GM10248 (cell line): Measurements from ENCODE around the gene POMP.

Experiments used
- CTCF ChIA-PET: fragments of 300-600 bp; sonication (Branson Sonifier 250); formaldehyde crosslinking; extraction: SDS; loops from one replicate; lab custom pipeline; 2021; ENCODE audit warnings: antibody characterized with exemption; lab: Yijun Ruan, JAX
- POLR2A ChIA-PET: fragments of 350-650 bp; sonication (Branson Sonifier 250); formaldehyde crosslinking; extraction: SDS; loops from one replicate; lab custom pipeline; 2020; ENCODE audit warnings: antibody characterized with exemption; lab: Yijun Ruan, JAX
- DNase-seq: peaks from one replicate; pipeline ENCODE4 v3.0.0; 2012; ENCODE audit errors: extremely low spot score
- CTCF ChIP-seq: IDR thresholded peaks from 2 replicates; pipeline ENCODE4 v1.5.1; 2012; ENCODE audit warnings: mild to moderate bottlenecking, low read depth; ENCODE audit errors: extremely low read depth, missing control alignments, control extremely low read depth

POMP gene

GRCh38 chr13:28623782-28624706 is 34.9 kb upstream of the POMP start:
- DNase-seq, result no peak
- TF ChIP-seq CTCF, result no peak
- ChIA-PET POLR2A (no interaction called here), CTCF (no interaction called here)

GRCh38 chr13:28624707-28625432 is 34.1 kb upstream of the POMP start:
- DNase-seq, result no peak
- TF ChIP-seq CTCF, result no peak
- CTCF ChIA-PET, result no interaction called here
- POLR2A ChIA-PET, result no interaction called here

GRCh38 chr13:28626266-28626665 is 32.7 kb upstream of the POMP start:
- ChIA-PET POLR2A (no interaction called here), CTCF (interaction anchor here (1.5 to 2.2 kb wide), 2 partner anchors 11 to 13 kb away, joined by 4 to 5 read pairs; no protein-coding TSS in a partner anchor)
- TF ChIP-seq CTCF, result no peak
- no peak for DNase-seq

DNA sequence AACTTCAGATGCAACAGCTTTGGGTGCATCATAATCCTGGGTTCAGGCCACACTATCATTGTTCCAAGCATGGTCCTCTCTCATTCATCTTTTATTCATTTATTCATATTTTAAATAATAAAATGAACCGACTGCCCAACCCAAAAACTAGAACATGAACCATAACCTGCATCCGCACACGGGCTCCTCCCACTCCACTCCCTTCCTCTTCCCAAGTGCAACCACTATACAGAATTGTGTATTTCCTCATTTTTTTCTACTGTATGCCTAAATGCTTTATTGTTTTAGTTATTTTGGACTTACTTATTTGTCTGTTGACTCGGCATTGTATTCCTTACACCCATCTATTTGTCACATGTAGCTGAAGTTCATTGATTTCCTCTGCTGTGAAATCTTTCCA is 30.7 kb upstream of the POMP start:
- CTCF ChIA-PET, result interaction anchor here (2.2 kb wide), 1 partner anchor 11 kb away, joined by 5 read pairs; no protein-coding TSS in a partner anchor
- no peak for DNase-seq
- POLR2A ChIA-PET, result no interaction called here

DNA sequence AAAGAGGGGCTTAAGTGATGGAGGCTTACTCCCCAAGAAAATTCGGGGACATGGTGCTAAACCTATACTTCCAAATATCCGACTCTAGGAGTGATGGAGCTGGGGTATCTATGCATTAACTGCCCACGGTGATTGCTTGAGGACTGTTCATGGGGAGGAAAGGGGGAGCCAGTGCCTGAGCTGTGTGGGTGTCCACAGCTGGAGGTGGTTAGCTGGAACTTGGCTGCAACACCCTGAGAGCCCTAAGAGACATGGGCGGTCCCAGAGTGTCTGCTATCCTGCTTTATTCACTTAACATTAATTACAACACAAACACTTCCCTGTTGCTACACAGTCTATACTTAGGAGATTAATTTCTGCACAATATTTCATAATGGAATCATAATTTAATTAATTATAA is 28.1 kb upstream of the POMP start:
- no peak for TF ChIP-seq CTCF
- ChIA-PET CTCF (interaction anchor here (1.2 to 1.3 kb wide), 3 partner anchors 10 to 33 kb away, joined by 3 to 7 read pairs (median 3); no protein-coding TSS in a partner anchor), POLR2A (no interaction called here)
- DNase-seq, result no peak

More for the DNA sequence above, 30.7 kb upstream of the POMP start:
- no peak for TF ChIP-seq CTCF

DNA sequence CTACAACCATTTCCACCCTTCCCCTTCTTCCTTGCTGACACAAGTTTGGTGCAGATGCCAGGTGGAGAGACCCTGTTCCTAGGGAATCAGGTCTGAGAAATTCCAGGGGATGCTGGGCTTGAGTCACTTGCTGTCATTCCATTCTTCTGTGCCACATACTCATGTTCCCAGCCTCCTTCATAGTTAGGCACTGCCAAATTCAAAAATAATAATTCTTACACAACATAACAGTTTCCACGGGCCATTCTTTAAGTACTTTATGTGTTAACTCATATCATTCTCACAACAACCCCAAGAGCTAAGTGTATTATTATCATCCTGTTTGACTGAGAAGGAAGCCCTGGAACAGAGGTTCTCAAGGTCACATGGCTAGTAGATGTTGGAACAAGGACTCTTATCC is 27.1 kb upstream of the POMP start:
- no peak for TF ChIP-seq CTCF
- DNase-seq, result no peak
- ChIA-PET CTCF (interaction anchor here (1.3 kb wide), 2 partner anchors 9 to 25 kb away, joined by 3 to 7 read pairs; no protein-coding TSS in a partner anchor), POLR2A (no interaction called here)
